ENCODE data around the gene SLC30A9. TPM values are rescaled to one million over a fixed set of nuclear protein-coding genes. Genes with fewer than 3 reads are reported as not detected.

The SLC30A9 gene
- total RNA-seq, 1 donor from 2014 or later: 113 TPM

DNA sequence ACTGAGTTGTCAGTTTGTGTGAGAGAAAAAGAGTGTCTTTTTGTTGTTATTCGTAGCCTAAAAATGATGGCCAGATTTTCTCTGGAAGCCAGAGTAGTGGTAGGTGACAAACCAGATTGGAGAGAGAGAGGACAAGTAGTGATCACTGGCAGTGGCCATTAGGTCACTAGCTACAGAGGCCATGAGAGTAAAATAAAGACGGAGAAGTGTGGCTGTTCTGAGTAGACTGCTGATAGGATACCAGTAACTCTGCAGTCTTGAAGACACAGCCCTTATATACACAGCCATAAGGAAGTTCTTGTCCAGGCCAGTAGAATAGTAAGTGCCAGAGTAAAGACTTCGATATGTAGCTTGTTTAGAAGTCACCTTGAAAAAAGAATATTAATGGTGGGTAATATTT lies 7.7 kb downstream of the SLC30A9 start:
- H3K79me2 ChIP-seq (ENCODE audit: low read depth): peaks cover 91% of the 10 kb centered on the region
- Mint-ChIP-seq H3K4me1 (no peaks in the 10 kb centered on the region), H3K27me3 (ENCODE audit: insufficient read depth, low read depth) (peaks cover 2% of the 10 kb centered on the region), H3K36me3 (peaks cover 3% of the 10 kb centered on the region), H3K27ac (no peak overlapping the region), H3K4me3 (no peak overlapping the region), H3K9me3 (no peaks in the 10 kb centered on the region)
- no peaks in the 10 kb centered on the region for H3K9me3 ChIP-seq (ENCODE audit: low read depth)
- H3K36me3 ChIP-seq: peaks cover 6% of the 10 kb centered on the region
- H3K4me2 ChIP-seq: no peak overlapping the region
- DNase-seq (ENCODE audit: low spot score): no peak
- no peak overlapping the region for H2AFZ ChIP-seq (replicated peaks)
- H4K20me1 ChIP-seq (ENCODE audit: low read depth): peaks cover 9% of the 10 kb centered on the region
- H3K27ac ChIP-seq: no peak overlapping the region
- no peaks in the 10 kb centered on the region for H3K4me1 ChIP-seq
- no peak overlapping the region for H3K4me3 ChIP-seq
- H3K9ac ChIP-seq: no peak overlapping the region
- no peaks in the 10 kb centered on the region for H3K27me3 ChIP-seq
- H3F3A ChIP-seq (ENCODE audit: low read depth): no peaks in the 10 kb centered on the region
- TF ChIP-seq EZH2 (IDR thresholded peaks at IDR 0.05) (no peak), CTCF (IDR thresholded peaks at IDR 0.05) (no peak), EZH2phosphoT487 (IDR thresholded peaks at IDR 0.05) (no peak)

- Histone ChIP-seq H4K20me1 (ENCODE audit: low read depth) (peaks cover 5% of the 10 kb centered on the region), H3K27ac (no peak overlapping the region), H3K9ac (no peak overlapping the region), H3K79me2 (ENCODE audit: low read depth) (peaks cover 84% of the 10 kb centered on the region), H2AFZ (replicated peaks) (no peak overlapping the region), H3K27me3 (no peaks in the 10 kb centered on the region), H3K9me3 (ENCODE audit: low read depth) (no peaks in the 10 kb centered on the region), H3K36me3 (peaks cover 6% of the 10 kb centered on the region), H3K4me3 (no peak overlapping the region), H3F3A (ENCODE audit: low read depth) (no peaks in the 10 kb centered on the region), H3K4me2 (no peak overlapping the region), H3K4me1 (no peaks in the 10 kb centered on the region)
- Mint-ChIP-seq H3K27ac (no peak overlapping the region), H3K9me3 (no peaks in the 10 kb centered on the region), H3K4me3 (no peak overlapping the region), H3K27me3 (ENCODE audit: insufficient read depth, low read depth) (peaks cover 2% of the 10 kb centered on the region), H3K4me1 (no peaks in the 10 kb centered on the region), H3K36me3 (peaks cover 9% of the 10 kb centered on the region)
- no peak for DNase-seq (ENCODE audit: low spot score)
- TF ChIP-seq EZH2phosphoT487 (IDR thresholded peaks at IDR 0.05): no peak
- no peak for TF ChIP-seq CTCF (IDR thresholded peaks at IDR 0.05)
- no peak for TF ChIP-seq EZH2 (IDR thresholded peaks at IDR 0.05)
These were observed 9.0 kb downstream of the SLC30A9 start for GRCh38 chr4:41999321-41999720.

GRCh38 chr4:42008011-42008786 lies 17.9 kb downstream of the SLC30A9 start:
- H2AFZ ChIP-seq (replicated peaks): no peak overlapping the region
- H3K36me3 ChIP-seq: no peaks in the 10 kb centered on the region
- no peaks in the 10 kb centered on the region for H3K9me3 Mint-ChIP-seq
- H3K27ac Mint-ChIP-seq: no peak overlapping the region
- peaks cover 23% of the 10 kb centered on the region for H3K36me3 Mint-ChIP-seq
- no peaks in the 10 kb centered on the region for H3K27me3 ChIP-seq
- H3K4me1 ChIP-seq: no peaks in the 10 kb centered on the region
- H3K27ac ChIP-seq: no peak overlapping the region
- no peaks in the 10 kb centered on the region for H3K27me3 Mint-ChIP-seq (ENCODE audit: insufficient read depth, low read depth)
- H3K4me1 Mint-ChIP-seq: no peaks in the 10 kb centered on the region
- no peak overlapping the region for H3K4me3 ChIP-seq
- H3K79me2 ChIP-seq (ENCODE audit: low read depth): peaks cover 65% of the 10 kb centered on the region
- no peak for TF ChIP-seq EZH2phosphoT487 (IDR thresholded peaks at IDR 0.05)
- no peaks in the 10 kb centered on the region for H3F3A ChIP-seq (ENCODE audit: low read depth)
- no peaks in the 10 kb centered on the region for H3K9me3 ChIP-seq (ENCODE audit: low read depth)
- no peak for DNase-seq (ENCODE audit: low spot score)
- no peak overlapping the region for H3K4me3 Mint-ChIP-seq
- H3K9ac ChIP-seq: no peak overlapping the region
- no peak overlapping the region for H3K4me2 ChIP-seq
- peaks cover 20% of the 10 kb centered on the region for H4K20me1 ChIP-seq (ENCODE audit: low read depth)

GRCh38 chr4:42015438-42015837 lies 25.1 kb downstream of the SLC30A9 start:
- H3K4me1 Mint-ChIP-seq: no peaks in the 10 kb centered on the region

More at GRCh38 chr4:42015438-42015837, 25.1 kb downstream of the SLC30A9 start:
- H3K27ac ChIP-seq: no peak overlapping the region
- H3K27me3 ChIP-seq: no peaks in the 10 kb centered on the region
- H3K9me3 Mint-ChIP-seq: no peaks in the 10 kb centered on the region
- H3K4me3 ChIP-seq: no peak overlapping the region
- no peaks in the 10 kb centered on the region for H3K36me3 ChIP-seq
- H3K79me2 ChIP-seq (ENCODE audit: low read depth): peaks cover 13% of the 10 kb centered on the region
- H4K20me1 ChIP-seq (ENCODE audit: low read depth): peaks cover 12% of the 10 kb centered on the region
- H3K27me3 Mint-ChIP-seq (ENCODE audit: insufficient read depth, low read depth): no peaks in the 10 kb centered on the region
- H3K27ac Mint-ChIP-seq: no peak overlapping the region
- no peak overlapping the region for H2AFZ ChIP-seq (replicated peaks)
- no peak overlapping the region for H3K9ac ChIP-seq
- no peak overlapping the region for H3K4me2 ChIP-seq
- no peak for DNase-seq (ENCODE audit: low spot score)
- no peaks in the 10 kb centered on the region for H3K4me1 ChIP-seq
- no peak overlapping the region for H3K4me3 Mint-ChIP-seq
- H3K36me3 Mint-ChIP-seq: peaks cover 10% of the 10 kb centered on the region
- TF ChIP-seq EZH2phosphoT487 (IDR thresholded peaks at IDR 0.05): no peak
- no peak for TF ChIP-seq CTCF (IDR thresholded peaks at IDR 0.05)
- TF ChIP-seq EZH2 (IDR thresholded peaks at IDR 0.05): no peak
- H3K9me3 ChIP-seq (ENCODE audit: low read depth): no peaks in the 10 kb centered on the region
- peaks cover 5% of the 10 kb centered on the region for H3F3A ChIP-seq (ENCODE audit: low read depth)

All from neural progenitor cell (in vitro differentiated cells).